HepG2 (cell line): ENCODE measurements around the gene PIK3R5. TPM values are rescaled to one million over a fixed set of nuclear protein-coding genes. Genes with fewer than 3 reads are reported as not detected.

Experiments
- ATAC-seq: fragments of 200-7000 bp; cut with Tn5 transposase; 3 replicates; pipeline ENCODE4 v1.9.1; 2020; ENCODE audit warnings: mild to moderate bottlenecking, moderate library complexity
- BruUV-seq: library from RNA; stranded (reverse); fragments of 400-500 nt; replicated peaks from 2 replicates; lab custom pipeline; 2021; lab: Mats Ljungman, UMichigan
- CTCF ChIA-PET: fragments of 300-600 bp; formaldehyde crosslinking; extraction: SDS; loops from one replicate; lab custom pipeline; 2021; ENCODE audit warnings: low total read pairs, inconsistent platforms, low intra/inter-chr PET ratio; lab: Yijun Ruan, JAX
- POLR2A ChIA-PET: fragments of 350-600 bp; sonication (Branson Sonifier 250); formaldehyde crosslinking; loops from one replicate; lab custom pipeline; 2020; ENCODE audit warnings: antibody characterized with exemption, inconsistent platforms; lab: Yijun Ruan, JAX
- DNase-seq: peaks from one replicate; pipeline ENCODE4 v3.0.0-alpha.2; 2015; ENCODE audit warnings: low spot score
- FAIRE-seq: peaks from 3 replicates; lab custom pipeline; 2011; peaks lifted over from hg19 to GRCh38; lab: Jason Lieb, UNC
- H2AFZ ChIP-seq: one replicate; pipeline ENCODE4 v1.6.1; 2011; ENCODE audit warnings: low read length, inconsistent platforms
- H3K27ac ChIP-seq: fragments of 300-600 bp; 3 replicates; pipeline ENCODE4 v1.8.0; 2011; ENCODE audit warnings: mixed run types, mild to moderate bottlenecking, mixed read lengths, low read length, inconsistent platforms; ENCODE audit not compliant: insufficient read depth; ENCODE audit errors: extremely low read length
- H3K27me3 ChIP-seq, 2 experiments: fragments of 200-600 bp in 1 of 2; 2 replicates in 1 of 2; 3 replicates in 1 of 2; pipeline versions ENCODE4 v1.6.0 to v1.8.0; 2011; ENCODE audit warnings: low read length in 2 of 2, mild to moderate bottlenecking in 2 of 2, moderate library complexity in 2 of 2, inconsistent platforms in 1 of 2; ENCODE audit not compliant: insufficient read depth in 2 of 2, control insufficient read depth in 1 of 2
- H3K36me3 ChIP-seq, 2 experiments: fragments of 200-600 bp in 1 of 2; replicated peaks in 1 of 2; 2 replicates in 1 of 2; 3 replicates in 1 of 2; pipeline versions ENCODE4 v1.5.1 to v1.8.0; 2011; ENCODE audit warnings: low read length in 2 of 2, inconsistent platforms in 1 of 2; ENCODE audit not compliant: insufficient read depth in 2 of 2, control insufficient read depth in 1 of 2
- H3K4me1 ChIP-seq: 2 replicates; pipeline ENCODE4 v1.5.1; 2012; ENCODE audit warnings: low read length, inconsistent platforms; ENCODE audit not compliant: insufficient read depth
- H3K4me2 ChIP-seq: 2 replicates; pipeline ENCODE4 v1.6.0; 2011; ENCODE audit warnings: low read depth, low read length, inconsistent platforms
- H3K4me3 ChIP-seq, 3 experiments: fragments of 200-600 bp in 1 of 3; sonication (generic), shearing (Covaris generic) in 1 of 3; replicated peaks in 1 of 3; 2 replicates each; pipeline ENCODE4 v1.5.1; 2011 to 2016; ENCODE audit warnings: low read length in 3 of 3, inconsistent platforms in 2 of 3, low read depth in 2 of 3, mild to moderate bottlenecking in 2 of 3, control low read depth in 1 of 3, mixed read lengths in 1 of 3; ENCODE audit not compliant: insufficient read depth in 1 of 3
- H3K79me2 ChIP-seq: one replicate; pipeline ENCODE4 v1.6.1; 2011; ENCODE audit warnings: low read length, inconsistent platforms; ENCODE audit not compliant: insufficient read depth
- H3K9ac ChIP-seq: 2 replicates; pipeline ENCODE4 v1.6.0; 2011; ENCODE audit warnings: mild to moderate bottlenecking, low read depth, low read length, inconsistent platforms; ENCODE audit not compliant: insufficient read depth
- H3K9me3 ChIP-seq: 2 replicates; pipeline ENCODE4 v1.5.1; 2012; ENCODE audit warnings: mild to moderate bottlenecking, low read length
- H4K20me1 ChIP-seq: 2 replicates; pipeline ENCODE4 v1.6.0; 2011; ENCODE audit warnings: inconsistent platforms, mild to moderate bottlenecking, low read length, moderate library complexity; ENCODE audit not compliant: insufficient read depth
- CSRNP1 ChIP-seq: sonication (generic); formaldehyde crosslinking; IDR thresholded peaks from 2 replicates; pipeline ENCODE4 v1.8.1; 2023; ENCODE audit warnings: mild to moderate bottlenecking, missing genetic modification reagents
- ETV5 ChIP-seq: IDR thresholded peaks from 2 replicates; pipeline ENCODE4 v1.6.1; 2018; ENCODE audit warnings: missing biosample characterization, missing genetic modification reagents, inconsistent platforms, borderline replicate concordance
- GTF2F1 ChIP-seq: fragments of 150-350 bp; IDR thresholded peaks from 2 replicates; pipeline ENCODE4 v1.6.1; 2014; ENCODE audit warnings: low read length
- MAFG ChIP-seq: sonication (generic); formaldehyde crosslinking; IDR thresholded peaks from 2 replicates; pipeline ENCODE4 v1.5.1; 2020; ENCODE audit warnings: mild to moderate bottlenecking, missing genetic modification reagents
- NR3C1 ChIP-seq: sonication (generic); formaldehyde crosslinking; IDR thresholded peaks from 2 replicates; pipeline ENCODE4 v1.4.0; 2020; ENCODE audit warnings: missing genetic modification reagents
- PITX1 ChIP-seq: sonication (generic); formaldehyde crosslinking; IDR thresholded peaks from 2 replicates; pipeline ENCODE4 v1.5.1; 2020; ENCODE audit warnings: mild to moderate bottlenecking, missing genetic modification reagents
- RORA ChIP-seq: sonication (generic); formaldehyde crosslinking; IDR thresholded peaks from 2 replicates; pipeline ENCODE4 v1.5.0; 2020; ENCODE audit warnings: mild to moderate bottlenecking, missing genetic modification reagents, moderate library complexity
- SP5 ChIP-seq: IDR thresholded peaks from 2 replicates; pipeline ENCODE4 v1.6.1; 2016; ENCODE audit warnings: low read depth, borderline replicate concordance
- ZBTB39 ChIP-seq: sonication (generic); formaldehyde crosslinking; IDR thresholded peaks from 2 replicates; pipeline ENCODE4 v1.5.0; 2020; ENCODE audit warnings: missing genetic modification reagents
- ZNF512 ChIP-seq: sonication (generic); formaldehyde crosslinking; IDR thresholded peaks from 2 replicates; pipeline ENCODE4 v1.4.0; 2020; ENCODE audit warnings: mild to moderate bottlenecking, missing genetic modification reagents
- WGBS: methylation state at CpG from one replicate; pipeline ENCODE4 v1.1.6; 2017; ENCODE audit warnings: low lambda C conversion rate; 5-methylcytosine and 5-hydroxymethylcytosine counted together
- in situ Hi-C: cut with HindIII; loops from 2 replicates; pipeline ENCODE4 v1.10.0; 2017; ENCODE audit warnings: low pct_unique_long_range_greater_than_20kb; ENCODE audit not compliant: extremely low pct_ligation_motif_present
- intact Hi-C: fragments of 100-400 bp; cut with micrococcal nuclease; formaldehyde crosslinking; loops from one replicate; pipeline ENCODE4 v1.10.0; 2022; ENCODE audit not compliant: unreplicated experiment
- polyA plus RNA-seq, 8 experiments: library from polyadenylated mRNA; depleted of rRNA in 3 of 8; stranded (reverse) in 7 of 8; unstranded in 1 of 8; fragments of >200 nt; fragmentation: Illumina TruSeq in 4 of 8; extraction: Trizol in 4 of 8; gene quantifications; 2 replicates each; pipeline versions ENCODE4 v1.2.1 to v1.2.3, GENCODE V29; 2011 to 2016; ENCODE audit warnings: low read depth in 4 of 8, missing spikeins in 1 of 8, mixed read lengths in 1 of 8; ENCODE audit not compliant: insufficient read depth in 1 of 8
- total RNA-seq, 5 experiments: library from RNA; depleted of rRNA; stranded (reverse); fragments of >200 nt; fragmentation: Illumina TruSeq; extraction: Trizol; gene quantifications; 2 replicates each; pipeline ENCODE4 v1.2.3, GENCODE V29; 2016; ENCODE audit warnings: low read depth in 1 of 5

Gene PIK3R5
- total and polyA plus RNA-seq, 2 of the 13 experiments (the other 11 are each of a cell fraction or from before 2014, with no cell fraction given), result not detected

- WGBS, result 2% methylated on average over 2 of the region's 2 CpGs
- Histone ChIP-seq H3K27me3 (peaks cover 5 to 14% of the 10 kb centered on the region in 2 experiments; a peak in 4 of 5 replicates), H3K27ac (no peak overlapping the region), H4K20me1 (no peaks in the 10 kb centered on the region), H2AFZ (no peak overlapping the region), H3K4me1 (no peaks in the 10 kb centered on the region), H3K4me2 (no peak overlapping the region), H3K36me3 (no peaks in the 10 kb centered on the region), H3K79me2 (no peaks in the 10 kb centered on the region), H3K9ac (no peak overlapping the region), H3K9me3 (no peaks in the 10 kb centered on the region), H3K4me3 (no peak overlapping the region)
- no peak for ATAC-seq
- in situ Hi-C loops (no loop called here), intact Hi-C loops (no loop called here)
- no peak for FAIRE-seq
- CTCF ChIA-PET, result no interaction called here
- POLR2A ChIA-PET, result no interaction called here
- no TSS peak for BruUV-seq
- DNase-seq, result no peak
- TF ChIP-seq NR3C1 (CRISPR knock-in tag) (no peak), RORA (CRISPR knock-in tag) (no peak), SP5 (CRISPR knock-in tag) (no peak), GTF2F1 (no peak), ETV5 (CRISPR knock-in tag) (no peak)
Observed at GRCh38 chr17:8904201-8904600, 61.3 kb downstream of the PIK3R5 start.

- ATAC-seq, result no peak
- no peak for FAIRE-seq
- Histone ChIP-seq H3K36me3 (no peaks in the 10 kb centered on the region), H3K4me1 (no peaks in the 10 kb centered on the region), H3K9me3 (no peaks in the 10 kb centered on the region), H3K79me2 (no peaks in the 10 kb centered on the region), H3K4me2 (no peak overlapping the region), H3K9ac (no peak overlapping the region), H3K4me3 (no peak overlapping the region), H2AFZ (no peak overlapping the region), H4K20me1 (no peaks in the 10 kb centered on the region), H3K27ac (no peak overlapping the region), H3K27me3 (peaks cover 6 to 33% of the 10 kb centered on the region in 2 experiments; a peak in 4 of 5 replicates)
- no TSS peak for BruUV-seq
- WGBS, result 25% methylated on average over 15 of the region's 15 CpGs
- intact Hi-C loops (no loop called here), in situ Hi-C loops (no loop called here)
- ChIA-PET POLR2A (no interaction called here), CTCF (no interaction called here)
- no peak for DNase-seq
- no peak for TF ChIP-seq PITX1 (CRISPR knock-in tag)
- no peak for TF ChIP-seq ZNF512 (CRISPR knock-in tag)
- no peak for TF ChIP-seq MAFG (CRISPR knock-in tag)
- no peak for TF ChIP-seq CSRNP1 (CRISPR knock-in tag)
- TF ChIP-seq ZBTB39 (CRISPR knock-in tag), result no peak
- TF ChIP-seq SP5 (CRISPR knock-in tag), result no peak
Observed at GRCh38 chr17:8900626-8901585, 64.6 kb downstream of the PIK3R5 start.
